Body of pancreas (tissue), 4 donors: Measurements from ENCODE around the gene GIT1. TPM values are rescaled to one million over a fixed set of nuclear protein-coding genes. Genes with fewer than 3 reads are reported as not detected.

ENCODE experiments used
- ATAC-seq: fragments of 150-250 bp; one replicate; pipeline ENCODE4 v1.9.1; 2016
- DNase-seq, 4 donors: peaks; one replicate each; pipeline ENCODE4 v3.0.0-alpha.2; 2019
- H3K27ac ChIP-seq, 4 donors: fragments of 200-600 bp; sonication (generic); 1 replicate in 3 of 4; 2 replicates in 1 of 4; pipeline versions ENCODE4 v1.5.1 to v1.6.1; 2016 to 2019; ENCODE audit warnings: mild to moderate bottlenecking in 1 of 4, mixed read lengths in 1 of 4, moderate library complexity in 1 of 4
- H3K27me3 ChIP-seq, 2 donors: fragments of 200-600 bp; sonication (generic); one replicate each; pipeline ENCODE4 v1.6.0; 2016; ENCODE audit warnings: mild to moderate bottlenecking in 1 of 2
- H3K36me3 ChIP-seq, 2 donors: fragments of 200-600 bp; sonication (generic); replicated peaks in 1 of 2; 2 replicates each; pipeline ENCODE4 v1.5.1; 2016; ENCODE audit warnings: low read depth in 2 of 2; ENCODE audit not compliant: insufficient read depth in 1 of 2
- H3K4me1 ChIP-seq: fragments of 200-600 bp; sonication (generic); one replicate; pipeline ENCODE4 v1.6.0; 2016
- H3K4me3 ChIP-seq, 2 donors: fragments of 200-600 bp; sonication (generic); 1 replicate in 1 of 2; 2 replicates in 1 of 2; pipeline ENCODE4 v1.5.1; 2016 to 2019
- H3K9me3 ChIP-seq, 3 donors: fragments of 200-600 bp; sonication (generic); 1 replicate in 2 of 3; 2 replicates in 1 of 3; pipeline ENCODE4 v1.5.1; 2016
- CTCF ChIP-seq, 7 experiments: fragments of 450-650 bp in 4 of 7; fragments of 200-600 bp in 3 of 7; sonication (generic) in 3 of 7; IDR thresholded peaks; one replicate each; pipeline ENCODE4 v1.5.1; 2016 to 2019; ENCODE audit warnings: antibody characterized with exemption in 7 of 7
- POLR2A ChIP-seq, 3 donors: fragments of 450-650 bp; IDR thresholded peaks; one replicate each; pipeline ENCODE4 v1.6.1; 2016; ENCODE audit warnings: antibody characterized with exemption in 3 of 3, mild to moderate bottlenecking in 2 of 3
- WGBS, 2 donors: methylation state at CpG; one replicate each; pipeline ENCODE4 v1.1.5; 2017; 5-methylcytosine and 5-hydroxymethylcytosine counted together
- intact Hi-C: fragments of 100-400 bp; cut with DNase I; formaldehyde crosslinking; loops from one replicate; pipeline ENCODE4 v1.15.1; 2023
- total RNA-seq, 2 donors: library from RNA; depleted of rRNA; stranded (reverse); fragments of >200 nt; gene quantifications; one replicate each; pipeline ENCODE4 v1.1.0, GENCODE V29; 2016

The GIT1 gene
- total RNA-seq, 2 donors from 2014 or later: 26.7 to 34.3 TPM

GRCh38 chr17:29586676-29587469 is 2.6 kb downstream of the GIT1 start:
- Histone ChIP-seq H3K36me3 (no peaks in the 10 kb centered on the region), H3K4me3 (no peak overlapping the region), H3K9me3 (no peaks in the 10 kb centered on the region), H3K27me3 (no peaks in the 10 kb centered on the region), H3K4me1 (peaks cover 41% of the 10 kb centered on the region), H3K27ac (peak overlapping the region in 1 of 4 donors; percentile 1)
- DNase-seq (peak in 1 of 4 donors; percentile 15), ATAC-seq (no peak)
- 77 to 88% methylated on average over 4 to 9 of the region's 9 CpGs for WGBS, 2 donors
- TF ChIP-seq CTCF (IDR thresholded peaks at IDR 0.05) (no peak), POLR2A (IDR thresholded peaks at IDR 0.05) (no peak)
- intact Hi-C loops: no loop called here

GRCh38 chr17:29585080-29585751 is 4.2 kb downstream of the GIT1 start:
- TF ChIP-seq POLR2A (IDR thresholded peaks at IDR 0.05) (peak in 1 of 3 donors; percentile 29), CTCF (IDR thresholded peaks at IDR 0.05) (no peak)
- H3K36me3 ChIP-seq: no peaks in the 10 kb centered on the region
- WGBS, 2 donors: 65 to 83% methylated on average over 4 to 7 of the region's 8 CpGs
- intact Hi-C loops: no loop called here
- peak in 1 of 4 donors; percentile 19 for DNase-seq
- H3K9me3 ChIP-seq: no peaks in the 10 kb centered on the region
- peaks cover 24% of the 10 kb centered on the region for H3K4me1 ChIP-seq
- peak overlapping the region in 2 of 4 donors; percentile 27 to 43 for H3K27ac ChIP-seq
- H3K27me3 ChIP-seq: no peaks in the 10 kb centered on the region
- ATAC-seq: no peak
- no peak overlapping the region for H3K4me3 ChIP-seq

GRCh38 chr17:29584452-29585079 is 4.9 kb downstream of the GIT1 start:
- intact Hi-C loops: no loop called here
- no peak overlapping the region for H3K4me3 ChIP-seq

More at GRCh38 chr17:29584452-29585079, 4.9 kb downstream of the GIT1 start:
- Histone ChIP-seq H3K27ac (peak overlapping the region in 2 of 4 donors; percentile 27 to 43), H3K27me3 (no peaks in the 10 kb centered on the region), H3K9me3 (no peaks in the 10 kb centered on the region), H3K4me1 (peaks cover 18% of the 10 kb centered on the region), H3K36me3 (no peaks in the 10 kb centered on the region)
- TF ChIP-seq CTCF (IDR thresholded peaks at IDR 0.05) (no peak), POLR2A (IDR thresholded peaks at IDR 0.05) (no peak)
- ATAC-seq (no peak), DNase-seq (peak in 1 of 4 donors; percentile 13)
- WGBS, 2 donors: 77 to 84% methylated on average over 6 to 9 of the region's 12 CpGs
